Diencephalon (tissue), 1 donor: Measurements from ENCODE around the gene NOC4L. TPM values are rescaled to one million over a fixed set of nuclear protein-coding genes. Genes with fewer than 3 reads are reported as not detected.

Experiments
- small RNA-seq: library from RNA; depleted of rRNA; stranded (forward); fragments of <200 nt; gene quantifications from one replicate; pipeline ENCODE3, GENCODE V24; 2014
- total RNA-seq: library from RNA; depleted of rRNA; stranded (reverse); fragments of >200 nt; gene quantifications from one replicate; pipeline ENCODE4 v1.2.3, GENCODE V29; 2014

The NOC4L gene
- total RNA-seq: 12.2 TPM

DNA sequence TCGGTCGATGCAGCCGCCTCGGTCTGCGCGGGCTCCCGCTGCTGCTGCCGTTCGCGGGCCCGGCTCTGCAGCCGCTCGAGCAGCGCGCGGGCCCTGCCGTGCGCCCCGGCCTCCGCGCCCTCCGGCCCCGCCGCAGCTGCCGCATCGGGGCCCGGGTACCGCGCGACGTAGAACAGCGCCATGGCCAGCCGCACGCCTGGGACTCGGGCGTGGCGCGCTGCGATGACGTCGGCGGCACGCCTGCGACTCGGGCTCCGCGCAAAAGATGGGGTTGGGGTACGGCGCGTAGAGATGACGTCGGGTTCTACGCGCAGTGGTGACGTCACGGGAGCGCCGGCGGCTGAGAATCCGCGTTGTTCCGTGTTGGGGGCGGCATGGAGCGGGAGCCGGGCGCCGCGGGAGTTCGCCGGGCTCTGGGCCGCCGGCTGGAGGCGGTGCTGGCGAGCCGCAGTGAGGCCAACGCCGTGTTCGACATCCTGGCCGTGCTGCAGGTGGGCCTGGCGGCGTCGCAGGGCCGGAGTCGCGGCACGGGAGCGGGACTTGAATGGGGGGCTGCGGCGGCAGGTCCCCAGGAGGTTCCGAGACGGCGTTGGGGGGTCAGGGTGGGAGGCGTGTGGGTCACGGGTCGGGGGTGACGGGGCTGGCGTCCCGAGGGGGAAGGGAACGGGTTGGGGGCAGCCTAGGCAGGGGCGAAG, at the start of gene NOC4L, which contains the start of gene DDX51:
Gene NOC4L, plus strand, starts transcription at position 343 of the 695 bp plus-strand sequence. Its CDS starts 32 bp downstream, at position 375.
Gene DDX51, minus strand, starts transcription at position 205 of the 695 bp plus-strand sequence. Its CDS starts 23 bp downstream, at position 182.

Small RNA genes within 50 kb of the gene (small RNA-seq; reads per million reads assigned to genes)
- gene AC138466.3: not detected

Other genes starting within 250 kb of the NOC4L start
- gene ULK1, start 249.8 kb upstream of the NOC4L start, total RNA-seq: 10.4 TPM
- 7.4 TPM for gene PUS1, start 215.2 kb upstream of the NOC4L start, total RNA-seq
- 17.1 TPM for gene EP400, start 194.5 kb upstream of the NOC4L start, total RNA-seq
- gene DDX51, start 138 bp upstream of the NOC4L start, total RNA-seq: 12.0 TPM
- 28.6 TPM for gene GALNT9, start 185.1 kb downstream of the NOC4L start, total RNA-seq